ENCODE results near the gene CARD9.

CARD9 gene

GRCh38 chr9:136347472-136348256 is 25.8 kb downstream of the CARD9 start:
- Histone ChIP-seq H3K36me3 (ENCODE audit: insufficient read depth, low read depth, low read length) (no peaks in the 10 kb centered on the region), H3K9ac (ENCODE audit: low read depth, low read length) (no peak overlapping the region), H3K4me1 (ENCODE audit: insufficient read depth, low read length) (no peaks in the 10 kb centered on the region)

GRCh38 chr9:136346927-136347465 is 26.5 kb downstream of the CARD9 start:
- Histone ChIP-seq H3K4me3 (ENCODE audit: low read length) (no peak overlapping the region), H3K4me1 (ENCODE audit: insufficient read depth, low read length) (no peaks in the 10 kb centered on the region), H3K9me3 (ENCODE audit: insufficient read depth, low read depth, low read length) (no peaks in the 10 kb centered on the region), H3K27me3 (ENCODE audit: insufficient read depth, low read length) (no peaks in the 10 kb centered on the region), H3K36me3 (ENCODE audit: insufficient read depth, low read depth, low read length) (no peaks in the 10 kb centered on the region), H3K9ac (ENCODE audit: low read depth, low read length) (no peak overlapping the region), H3K27ac (ENCODE audit: low read length) (no peak overlapping the region)

More at GRCh38 chr9:136347472-136348256, 25.8 kb downstream of the CARD9 start:
- Histone ChIP-seq H3K9me3 (ENCODE audit: insufficient read depth, low read depth, low read length) (no peaks in the 10 kb centered on the region), H3K27me3 (ENCODE audit: insufficient read depth, low read length) (no peaks in the 10 kb centered on the region), H3K4me3 (ENCODE audit: low read length) (no peak overlapping the region), H3K27ac (ENCODE audit: low read length) (no peak overlapping the region)

- H3K36me3 ChIP-seq (ENCODE audit: insufficient read depth, low read depth, low read length) = no peaks in the 10 kb centered on the region
- H3K9ac ChIP-seq (ENCODE audit: low read depth, low read length) = no peak overlapping the region
- H3K27me3 ChIP-seq (ENCODE audit: insufficient read depth, low read length) = no peaks in the 10 kb centered on the region
- no peak overlapping the region for H3K27ac ChIP-seq (ENCODE audit: low read length)
- no peaks in the 10 kb centered on the region for H3K9me3 ChIP-seq (ENCODE audit: insufficient read depth, low read depth, low read length)
- H3K4me1 ChIP-seq (ENCODE audit: insufficient read depth, low read length) = no peaks in the 10 kb centered on the region
- H3K4me3 ChIP-seq (ENCODE audit: low read length) = no peak overlapping the region
Observed at GRCh38 chr9:136346157-136346481, 27.4 kb downstream of the CARD9 start.

DNA sequence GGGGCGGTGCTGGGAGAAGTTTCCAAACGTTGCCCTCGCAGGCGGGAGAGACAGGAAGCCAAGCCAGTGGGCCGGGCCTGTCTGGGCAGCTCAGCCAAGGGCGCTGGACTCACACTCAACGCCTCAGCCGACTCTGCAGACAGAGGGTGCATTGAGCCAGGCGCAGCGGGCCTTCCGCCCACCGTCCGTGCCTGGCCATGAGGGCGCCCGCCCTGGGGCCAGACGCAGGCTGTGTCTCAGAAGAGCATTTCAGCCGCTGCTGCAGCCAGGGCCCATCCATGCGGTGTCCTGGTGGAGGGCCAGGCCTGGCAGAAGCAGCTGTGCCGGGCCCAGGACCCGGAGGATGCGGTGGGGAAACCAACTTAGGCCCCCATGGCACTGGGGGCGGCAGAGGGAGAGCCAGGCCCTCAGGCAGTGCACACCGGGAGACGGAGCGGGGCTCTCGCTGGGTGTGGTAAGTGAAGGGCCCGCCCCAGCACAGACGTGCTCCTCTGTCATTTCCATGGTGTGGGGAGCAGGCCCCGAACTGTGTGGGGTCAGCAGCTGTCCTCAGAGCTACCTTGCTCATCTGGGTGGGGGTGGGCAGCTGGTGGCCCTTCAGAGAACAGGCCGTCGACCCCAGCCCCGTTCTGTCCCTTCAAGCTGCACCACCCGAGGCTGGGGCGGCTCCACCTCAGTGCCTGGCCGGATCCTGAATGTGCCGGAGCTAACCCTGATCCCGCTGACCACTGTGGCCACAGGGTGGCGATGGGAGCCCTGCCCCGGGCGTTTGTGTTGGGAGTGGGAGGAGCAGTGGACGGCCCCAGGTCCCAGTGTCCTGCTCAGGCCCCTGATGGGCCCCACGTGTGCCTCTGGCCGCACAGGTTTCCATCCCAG is 27.9 kb downstream of the CARD9 start:
- no peaks in the 10 kb centered on the region for H3K36me3 ChIP-seq (ENCODE audit: insufficient read depth, low read depth, low read length)
- H3K27ac ChIP-seq (ENCODE audit: low read length) = no peak overlapping the region
- no peaks in the 10 kb centered on the region for H3K9me3 ChIP-seq (ENCODE audit: insufficient read depth, low read depth, low read length)
- H3K4me3 ChIP-seq (ENCODE audit: low read length) = no peak overlapping the region
- H3K27me3 ChIP-seq (ENCODE audit: insufficient read depth, low read length) = no peaks in the 10 kb centered on the region
- no peaks in the 10 kb centered on the region for H3K4me1 ChIP-seq (ENCODE audit: insufficient read depth, low read length)
- no peak overlapping the region for H3K9ac ChIP-seq (ENCODE audit: low read depth, low read length)

DNA sequence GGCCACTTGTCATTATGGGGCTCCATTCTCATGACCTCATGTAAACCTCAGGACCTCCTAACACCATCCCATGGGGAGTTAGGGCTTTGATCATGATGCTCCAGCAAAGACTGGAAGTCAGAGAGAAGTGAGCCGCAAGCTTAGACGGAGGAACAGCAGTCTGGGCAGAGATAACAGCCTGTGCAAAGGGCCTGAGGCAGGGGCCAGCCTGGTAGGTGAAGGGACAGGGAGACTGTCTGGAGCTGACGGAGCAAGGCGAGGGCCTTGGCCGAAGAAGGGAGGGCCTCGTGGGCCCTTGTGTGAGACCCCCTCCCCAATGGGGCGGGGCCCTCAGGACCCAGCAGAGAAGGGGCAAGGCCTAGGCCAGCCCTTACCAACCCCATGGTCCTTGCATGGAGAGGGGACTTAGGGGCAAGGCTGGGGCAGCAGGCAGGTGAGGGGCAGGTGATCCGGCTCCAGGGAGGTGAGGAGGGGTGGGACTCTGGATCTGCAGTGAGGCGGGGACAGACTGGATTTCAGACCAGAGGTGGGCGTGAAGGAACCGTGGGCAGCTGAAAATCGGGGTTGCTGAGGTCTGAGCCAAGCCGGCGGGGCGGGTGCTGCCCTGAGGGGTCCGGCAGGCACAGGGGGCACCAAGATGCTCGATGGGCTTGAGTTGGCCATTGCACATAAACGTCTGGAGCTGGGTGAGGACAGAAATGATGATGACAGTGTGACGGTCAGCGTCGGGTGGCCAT is 28.8 kb downstream of the CARD9 start:
- H3K9ac ChIP-seq (ENCODE audit: low read depth, low read length) = no peak overlapping the region
- no peaks in the 10 kb centered on the region for H3K4me1 ChIP-seq (ENCODE audit: insufficient read depth, low read length)
- H3K27ac ChIP-seq (ENCODE audit: low read length) = no peak overlapping the region
- H3K36me3 ChIP-seq (ENCODE audit: insufficient read depth, low read depth, low read length) = no peaks in the 10 kb centered on the region
- no peaks in the 10 kb centered on the region for H3K27me3 ChIP-seq (ENCODE audit: insufficient read depth, low read length)
- H3K9me3 ChIP-seq (ENCODE audit: insufficient read depth, low read depth, low read length) = no peaks in the 10 kb centered on the region
- no peak overlapping the region for H3K4me3 ChIP-seq (ENCODE audit: low read length)

- Histone ChIP-seq H3K27ac (ENCODE audit: low read length) (no peak overlapping the region), H3K4me3 (ENCODE audit: low read length) (no peak overlapping the region), H3K9ac (ENCODE audit: low read depth, low read length) (no peak overlapping the region), H3K4me1 (ENCODE audit: insufficient read depth, low read length) (no peaks in the 10 kb centered on the region), H3K9me3 (ENCODE audit: insufficient read depth, low read depth, low read length) (no peaks in the 10 kb centered on the region), H3K27me3 (ENCODE audit: insufficient read depth, low read length) (no peaks in the 10 kb centered on the region), H3K36me3 (ENCODE audit: insufficient read depth, low read depth, low read length) (no peaks in the 10 kb centered on the region)
Observed at GRCh38 chr9:136343884-136344269, 29.6 kb downstream of the CARD9 start.

GRCh38 chr9:136343121-136343883 is 30.2 kb downstream of the CARD9 start:
- Histone ChIP-seq H3K4me3 (ENCODE audit: low read length) (peak overlapping the region; percentile 66; the same call in 1 of the 2 replicates), H3K9me3 (ENCODE audit: insufficient read depth, low read depth, low read length) (no peaks in the 10 kb centered on the region)

GRCh38 chr9:136342181-136343120 is 31.0 kb downstream of the CARD9 start:
- Histone ChIP-seq H3K36me3 (ENCODE audit: insufficient read depth, low read depth, low read length) (no peaks in the 10 kb centered on the region), H3K9me3 (ENCODE audit: insufficient read depth, low read depth, low read length) (no peaks in the 10 kb centered on the region), H3K27ac (ENCODE audit: low read length) (no peak overlapping the region), H3K4me1 (ENCODE audit: insufficient read depth, low read length) (no peaks in the 10 kb centered on the region), H3K27me3 (ENCODE audit: insufficient read depth, low read length) (no peaks in the 10 kb centered on the region), H3K9ac (ENCODE audit: low read depth, low read length) (peak overlapping the region; percentile 73), H3K4me3 (ENCODE audit: low read length) (peak overlapping the region; percentile 66; the same call in 1 of the 2 replicates)

More at GRCh38 chr9:136343121-136343883, 30.2 kb downstream of the CARD9 start:
- no peak overlapping the region for H3K27ac ChIP-seq (ENCODE audit: low read length)
- peak overlapping the region; percentile 73 for H3K9ac ChIP-seq (ENCODE audit: low read depth, low read length)
- H3K36me3 ChIP-seq (ENCODE audit: insufficient read depth, low read depth, low read length) = no peaks in the 10 kb centered on the region
- H3K27me3 ChIP-seq (ENCODE audit: insufficient read depth, low read length) = no peaks in the 10 kb centered on the region
- no peaks in the 10 kb centered on the region for H3K4me1 ChIP-seq (ENCODE audit: insufficient read depth, low read length)

DNA sequence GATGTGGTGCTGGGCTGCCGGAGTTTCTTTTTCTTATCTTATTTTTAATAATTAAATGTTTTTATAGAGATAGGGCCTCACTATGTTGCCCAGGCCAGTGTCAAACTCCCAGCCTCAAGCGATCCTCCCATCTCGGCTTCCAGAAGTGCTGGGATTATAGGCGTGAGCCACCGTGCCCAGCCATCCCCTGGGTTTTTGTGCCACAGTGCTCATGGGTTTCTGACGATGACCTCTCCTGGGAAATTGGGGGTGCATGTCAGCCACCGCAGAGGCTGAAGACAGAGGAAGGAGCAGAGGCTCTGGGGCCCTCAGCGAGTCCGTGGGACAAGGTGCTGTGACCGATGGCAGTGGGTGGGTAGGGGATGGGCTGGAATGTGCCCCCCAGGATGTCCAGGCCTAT is 31.7 kb downstream of the CARD9 start:
- Histone ChIP-seq H3K9ac (ENCODE audit: low read depth, low read length) (no peak overlapping the region; the same call in 1 of the 2 replicates), H3K4me3 (ENCODE audit: low read length) (peak overlapping the region; percentile 66; the same call in 1 of the 2 replicates), H3K9me3 (ENCODE audit: insufficient read depth, low read depth, low read length) (no peaks in the 10 kb centered on the region), H3K27me3 (ENCODE audit: insufficient read depth, low read length) (no peaks in the 10 kb centered on the region), H3K4me1 (ENCODE audit: insufficient read depth, low read length) (no peaks in the 10 kb centered on the region), H3K27ac (ENCODE audit: low read length) (no peak overlapping the region), H3K36me3 (ENCODE audit: insufficient read depth, low read depth, low read length) (no peaks in the 10 kb centered on the region)

GRCh38 chr9:136341042-136341655 is 32.3 kb downstream of the CARD9 start:
- Histone ChIP-seq H3K27ac (ENCODE audit: low read length) (no peak overlapping the region), H3K36me3 (ENCODE audit: insufficient read depth, low read depth, low read length) (no peaks in the 10 kb centered on the region), H3K27me3 (ENCODE audit: insufficient read depth, low read length) (no peaks in the 10 kb centered on the region), H3K4me1 (ENCODE audit: insufficient read depth, low read length) (no peaks in the 10 kb centered on the region), H3K4me3 (ENCODE audit: low read length) (no peak overlapping the region), H3K9me3 (ENCODE audit: insufficient read depth, low read depth, low read length) (no peaks in the 10 kb centered on the region), H3K9ac (ENCODE audit: low read depth, low read length) (no peak overlapping the region)

Measured in iPS-20b (cell line).